Fibroblast of pulmonary artery (primary cell): Measurements from ENCODE around the gene NOTCH4.
A peak's percentile ranks its signal among the peaks of the same experiment; 100 is the strongest.
"Not testable (repeated sequence)": the region's sequence is repeated elsewhere in the genome, so short reads cannot be mapped to it uniquely, and the experiment has no call there.

Source experiments
- DNase-seq: peaks from one replicate; pipeline ENCODE4 v3.0.0-alpha.2; 2010; ENCODE audit warnings: low read depth
- H3K4me3 ChIP-seq: replicated peaks from 2 replicates; pipeline ENCODE4 v1.5.1; 2011; ENCODE audit warnings: low read depth, mild to moderate bottlenecking, control low read depth, low read length, moderate library complexity
- TF ChIP-seq, protein P1 (sequence below): IDR thresholded peaks from 2 replicates; pipeline ENCODE4 v1.5.1; 2011; ENCODE audit warnings: mild to moderate bottlenecking, control low read depth, low read length, inconsistent platforms; ENCODE audit errors: missing control alignments

NOTCH4 gene

DNA sequence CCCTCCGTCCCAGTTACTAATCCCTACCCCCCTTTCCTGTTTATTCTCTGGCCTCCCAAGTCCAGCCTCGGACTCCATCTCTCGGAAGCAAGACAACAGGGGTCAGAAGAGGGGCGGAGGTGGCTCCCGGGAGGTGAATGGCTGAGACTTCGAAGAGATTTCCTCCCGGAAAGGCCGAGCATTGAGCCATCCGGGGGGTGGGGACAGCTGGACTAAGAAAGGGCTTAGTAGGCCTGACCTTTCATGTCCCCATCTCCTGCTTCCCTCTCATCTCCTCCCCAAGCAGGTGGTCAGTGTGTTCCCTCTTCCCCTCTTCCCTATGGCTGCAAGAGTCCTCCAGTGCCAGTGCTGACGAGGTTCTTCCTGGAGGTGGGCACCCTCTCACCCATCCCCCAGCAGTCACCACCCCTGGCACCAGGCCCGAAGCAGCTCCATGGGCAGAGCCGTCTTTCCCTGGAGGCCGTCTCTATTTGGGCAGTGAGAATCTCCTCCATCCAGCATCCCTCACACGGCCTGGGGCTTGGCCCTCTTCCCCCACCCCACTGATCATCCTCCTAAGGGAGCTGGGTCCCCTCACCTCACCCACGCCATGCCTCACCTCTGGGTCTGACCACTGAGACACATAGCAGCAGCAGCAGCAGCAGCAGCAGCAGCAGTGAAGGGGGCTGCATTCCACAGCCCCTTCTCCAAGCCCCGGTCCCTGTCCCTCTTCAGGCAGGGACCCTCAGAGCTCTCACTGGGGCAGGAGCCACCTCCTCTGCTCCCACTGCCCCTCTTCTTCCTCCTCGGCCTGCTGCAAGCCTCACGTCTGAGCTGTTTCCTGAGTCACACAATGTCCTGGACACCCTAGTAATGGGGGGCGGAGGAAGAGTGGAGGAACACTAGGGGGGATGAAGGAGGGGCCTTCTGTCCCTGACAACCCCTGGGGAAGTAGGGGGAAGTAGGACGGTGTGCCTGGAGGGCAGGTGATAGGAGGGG, at the start of gene NOTCH4:
Gene NOTCH4, minus strand, starts transcription at position 810 of the 978 bp plus-strand sequence. Its CDS starts 139 bp downstream, at position 671.
- H3K4me3 ChIP-seq = no peak within 1 kb of the TSS
- no peak for DNase-seq

DNA sequence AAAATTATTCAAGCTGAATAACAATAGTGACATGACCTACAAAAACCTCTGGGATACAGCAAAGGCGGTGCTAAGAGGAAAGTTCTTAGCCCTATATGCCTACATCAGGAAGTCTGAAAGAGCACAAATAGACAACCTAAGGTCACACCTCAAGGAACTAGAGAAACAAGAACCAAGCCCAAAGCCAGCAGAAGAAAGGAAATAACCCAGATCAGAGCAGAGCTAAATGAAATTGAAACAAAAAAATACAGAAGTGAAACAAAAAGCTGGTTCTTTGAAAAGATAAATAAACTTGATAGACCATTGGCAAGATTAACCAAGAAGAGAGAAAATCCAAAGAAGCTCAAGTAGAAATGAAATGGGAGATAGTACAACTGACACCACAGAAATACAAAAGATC, 47.6 kb upstream of the NOTCH4 start:
- H3K4me3 ChIP-seq = no peak overlapping the region
- TF ChIP-seq, protein P1, sequence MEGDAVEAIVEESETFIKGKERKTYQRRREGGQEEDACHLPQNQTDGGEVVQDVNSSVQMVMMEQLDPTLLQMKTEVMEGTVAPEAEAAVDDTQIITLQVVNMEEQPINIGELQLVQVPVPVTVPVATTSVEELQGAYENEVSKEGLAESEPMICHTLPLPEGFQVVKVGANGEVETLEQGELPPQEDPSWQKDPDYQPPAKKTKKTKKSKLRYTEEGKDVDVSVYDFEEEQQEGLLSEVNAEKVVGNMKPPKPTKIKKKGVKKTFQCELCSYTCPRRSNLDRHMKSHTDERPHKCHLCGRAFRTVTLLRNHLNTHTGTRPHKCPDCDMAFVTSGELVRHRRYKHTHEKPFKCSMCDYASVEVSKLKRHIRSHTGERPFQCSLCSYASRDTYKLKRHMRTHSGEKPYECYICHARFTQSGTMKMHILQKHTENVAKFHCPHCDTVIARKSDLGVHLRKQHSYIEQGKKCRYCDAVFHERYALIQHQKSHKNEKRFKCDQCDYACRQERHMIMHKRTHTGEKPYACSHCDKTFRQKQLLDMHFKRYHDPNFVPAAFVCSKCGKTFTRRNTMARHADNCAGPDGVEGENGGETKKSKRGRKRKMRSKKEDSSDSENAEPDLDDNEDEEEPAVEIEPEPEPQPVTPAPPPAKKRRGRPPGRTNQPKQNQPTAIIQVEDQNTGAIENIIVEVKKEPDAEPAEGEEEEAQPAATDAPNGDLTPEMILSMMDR = no peak
- DNase-seq = no peak

More for the DNA sequence above, at the start of gene NOTCH4:
- TF ChIP-seq, protein P1 = no peak

DNA sequence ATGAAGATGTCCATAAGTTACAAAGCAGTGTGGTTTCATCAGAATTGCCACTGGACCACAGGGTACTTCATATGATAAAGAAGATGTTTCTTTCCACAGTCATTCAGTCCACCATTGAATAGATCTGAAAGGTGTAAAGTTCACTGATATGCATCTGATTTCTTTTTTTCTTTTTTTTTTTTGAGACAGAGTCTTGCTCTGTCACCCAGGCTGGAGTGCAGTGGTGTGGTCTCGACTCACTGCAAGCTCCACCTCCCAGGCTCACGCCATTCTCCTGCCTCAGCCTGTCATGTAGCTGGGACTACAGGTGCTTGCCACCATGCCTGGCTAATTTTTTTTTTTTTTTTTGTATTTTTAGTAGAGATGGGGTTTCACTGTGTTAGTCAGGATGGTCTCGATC, 44.6 kb upstream of the NOTCH4 start:
- H3K4me3 ChIP-seq = not testable (repeated sequence)

DNA sequence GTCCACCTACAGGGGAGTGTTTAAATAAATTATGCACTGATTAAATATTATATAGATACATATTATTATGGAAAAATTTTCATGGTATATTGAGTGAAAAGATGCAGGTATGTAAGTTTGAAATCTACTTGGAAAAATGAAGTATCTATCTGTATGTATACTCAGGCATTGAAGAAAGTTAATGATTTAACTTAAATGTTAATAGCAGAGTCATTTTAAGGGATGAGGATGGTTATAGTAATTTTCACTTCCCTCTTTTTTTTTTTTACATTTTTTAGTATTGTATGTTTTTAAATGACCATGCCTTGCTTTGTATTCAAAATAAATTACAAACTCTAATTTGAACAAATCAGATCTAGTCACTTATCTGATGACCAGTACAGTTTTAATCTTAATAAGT, 43.2 kb upstream of the NOTCH4 start:
- no peak for DNase-seq
- TF ChIP-seq, protein P1 = no peak

More for the DNA sequence above, 44.6 kb upstream of the NOTCH4 start:
- not testable (repeated sequence) for DNase-seq

DNA sequence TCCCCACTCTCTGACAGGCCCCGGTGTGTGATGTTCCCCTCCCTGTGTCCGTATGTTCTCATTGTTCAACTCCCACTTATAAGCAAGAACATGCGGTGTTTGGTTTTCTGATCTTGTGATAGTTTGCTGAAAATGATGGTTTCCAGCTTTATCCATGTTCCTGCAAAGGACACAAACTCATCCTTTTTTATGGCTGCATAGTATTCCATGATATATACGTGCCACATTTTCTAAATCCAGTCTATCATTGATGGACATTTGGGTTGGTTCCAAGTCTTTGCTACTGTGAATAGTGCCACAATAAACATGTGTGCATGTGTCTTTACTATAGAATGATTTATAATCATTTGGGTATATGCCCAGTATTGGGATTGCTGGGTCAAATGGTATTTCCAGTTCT, 33.4 kb upstream of the NOTCH4 start:
- DNase-seq, H3K4me3 ChIP-seq: not testable (repeated sequence)

More for the DNA sequence above, 43.2 kb upstream of the NOTCH4 start:
- H3K4me3 ChIP-seq = no peak overlapping the region

DNA sequence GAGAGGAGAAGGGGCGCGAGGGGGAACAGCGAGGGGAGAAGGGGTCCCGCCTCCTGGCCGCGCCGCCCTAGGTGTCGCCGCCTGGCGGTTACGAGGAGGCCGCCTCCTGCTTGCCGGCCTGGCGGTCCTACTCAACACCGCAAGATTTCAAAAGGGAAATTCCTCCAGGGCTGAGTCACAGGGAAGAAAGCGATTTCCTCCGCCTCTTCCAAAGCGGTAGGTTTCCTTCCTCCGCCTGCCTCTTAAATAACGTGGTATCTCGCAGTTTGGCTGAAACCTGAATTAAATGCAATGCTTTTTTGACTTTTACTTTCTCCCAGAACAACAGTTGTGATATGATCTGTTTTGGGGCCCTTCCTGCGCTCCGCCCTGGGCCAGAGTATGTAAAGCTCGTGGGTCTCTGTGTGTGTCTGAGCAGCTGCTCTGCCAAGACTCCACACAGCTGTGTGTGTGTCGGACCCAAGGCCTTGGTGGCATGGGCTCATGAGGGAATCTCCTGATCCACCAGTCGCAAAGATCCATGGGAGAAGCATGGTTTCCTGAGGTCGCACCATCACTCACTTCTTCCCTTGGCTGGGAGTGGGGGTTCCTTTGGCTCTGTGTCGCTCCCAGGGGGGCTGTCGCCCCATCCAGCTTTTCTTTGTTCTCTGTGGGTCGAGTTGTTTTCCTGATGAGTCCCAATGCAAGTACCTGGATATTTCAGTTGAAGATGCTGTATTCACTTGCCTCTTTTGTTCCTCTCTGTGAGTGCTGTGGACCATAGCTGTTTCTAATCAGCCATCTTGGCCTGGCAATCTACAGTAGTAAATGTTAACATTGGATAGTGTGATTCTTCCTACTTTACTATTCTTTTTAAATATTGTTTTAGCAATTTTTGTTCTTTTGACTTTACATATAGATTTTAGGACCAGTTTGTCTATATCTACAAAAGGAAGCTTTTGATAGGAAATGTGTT, 31.6 kb upstream of the NOTCH4 start:
- DNase-seq = peak; percentile 95
- H3K4me3 ChIP-seq = peak overlapping the region; percentile 47
- TF ChIP-seq, protein P1 = peak; percentile 68

DNA sequence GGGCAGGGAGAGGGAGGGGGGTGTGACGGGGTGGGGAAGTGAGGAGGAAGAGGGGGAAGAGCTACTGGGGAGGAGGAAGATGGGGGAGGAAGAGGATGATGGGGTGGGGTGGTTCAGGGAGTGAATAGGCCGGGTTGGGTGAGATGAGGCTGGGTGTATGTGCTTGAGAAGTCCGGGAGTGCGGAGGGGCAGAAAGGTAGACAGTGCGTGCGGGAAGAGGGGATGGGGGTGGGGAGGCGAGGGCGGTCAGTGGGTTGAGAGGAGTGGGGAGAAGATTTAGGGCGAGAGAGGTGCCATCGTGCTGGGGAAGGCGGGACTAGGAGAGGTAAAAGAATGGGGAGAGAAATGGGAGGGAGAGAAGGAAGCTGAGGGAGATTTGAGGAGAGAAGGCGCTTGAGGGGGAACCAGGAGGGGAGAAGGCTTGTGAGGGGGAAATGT, 30.9 kb upstream of the NOTCH4 start:
- DNase-seq = no peak
- peak overlapping the region; percentile 47 for H3K4me3 ChIP-seq
- TF ChIP-seq, protein P1 = no peak
